ENCODE results near the gene VILL.

VILL gene

GRCh38 chr3:37985637-37986320, 4.8 kb upstream of the VILL start:
- TF ChIP-seq TCF12 (IDR thresholded peaks at IDR 0.05; ENCODE audit: low read depth) (no peak), CREB1 (IDR thresholded peaks at IDR 0.05; ENCODE audit: low read depth) (no peak)

GRCh38 chr3:37986479-37987314, 3.9 kb upstream of the VILL start:
- no peak for TF ChIP-seq TEAD4 (IDR thresholded peaks at IDR 0.05)
- no peak for TF ChIP-seq NFIC (IDR thresholded peaks at IDR 0.05)
- TF ChIP-seq EGR1 (IDR thresholded peaks at IDR 0.05): no peak
- TF ChIP-seq TCF12 (IDR thresholded peaks at IDR 0.05; ENCODE audit: low read depth): no peak
- TF ChIP-seq FOXM1 (IDR thresholded peaks at IDR 0.05; ENCODE audit: borderline replicate concordance, low read depth): no peak

GRCh38 chr3:37987315-37987697, 3.3 kb upstream of the VILL start:
- no peak for TF ChIP-seq RAD21 (IDR thresholded peaks at IDR 0.05; ENCODE audit: low read depth)
- TF ChIP-seq EP300 (IDR thresholded peaks at IDR 0.05; ENCODE audit: borderline replicate concordance): no peak
- no peak for TF ChIP-seq MAX (IDR thresholded peaks at IDR 0.05)
- no peak for TF ChIP-seq TEAD4 (IDR thresholded peaks at IDR 0.05)
- TF ChIP-seq ZBTB7A (IDR thresholded peaks at IDR 0.05; ENCODE audit: low read depth): no peak
- TF ChIP-seq YY1 (IDR thresholded peaks at IDR 0.05; ENCODE audit: low read depth): no peak
- no peak for TF ChIP-seq FOXM1 (IDR thresholded peaks at IDR 0.05; ENCODE audit: borderline replicate concordance, low read depth)
- no peak for TF ChIP-seq REST (IDR thresholded peaks at IDR 0.05; ENCODE audit: low read depth)
- no peak for TF ChIP-seq CEBPB (IDR thresholded peaks at IDR 0.05)
- no peak for TF ChIP-seq CREB1 (IDR thresholded peaks at IDR 0.05; ENCODE audit: low read depth)
- no peak for TF ChIP-seq NFIC (IDR thresholded peaks at IDR 0.05)
- TF ChIP-seq TCF12 (IDR thresholded peaks at IDR 0.05; ENCODE audit: low read depth): no peak

- TF ChIP-seq RAD21 (IDR thresholded peaks at IDR 0.05; ENCODE audit: low read depth) (no peak), REST (IDR thresholded peaks at IDR 0.05; ENCODE audit: low read depth) (no peak), NFIC (IDR thresholded peaks at IDR 0.05) (no peak), EP300 (IDR thresholded peaks at IDR 0.05; ENCODE audit: borderline replicate concordance) (no peak)
Measured at GRCh38 chr3:37987751-37988179, 2.8 kb upstream of the VILL start.

- TF ChIP-seq YY1 (IDR thresholded peaks at IDR 0.05; ENCODE audit: low read depth): no peak
- no peak for TF ChIP-seq TAF1 (IDR thresholded peaks at IDR 0.05; ENCODE audit: low read depth)
- no peak for TF ChIP-seq TCF12 (IDR thresholded peaks at IDR 0.05; ENCODE audit: low read depth)
- TF ChIP-seq EGR1 (IDR thresholded peaks at IDR 0.05): no peak
- no peak for TF ChIP-seq NFIC (IDR thresholded peaks at IDR 0.05)
Measured at GRCh38 chr3:37988931-37989525, 1.6 kb upstream of the VILL start.

GRCh38 chr3:37989821-37990480, 635 bp upstream of the VILL start:
- no peak for TF ChIP-seq MAX (IDR thresholded peaks at IDR 0.05)
- TF ChIP-seq TEAD4 (IDR thresholded peaks at IDR 0.05): no peak

- TF ChIP-seq TAF1 (IDR thresholded peaks at IDR 0.05; ENCODE audit: low read depth): no peak
- no peak for TF ChIP-seq REST (IDR thresholded peaks at IDR 0.05; ENCODE audit: low read depth)
- no peak for TF ChIP-seq TCF12 (IDR thresholded peaks at IDR 0.05; ENCODE audit: low read depth)
- TF ChIP-seq TEAD4 (IDR thresholded peaks at IDR 0.05): no peak
- TF ChIP-seq USF1 (IDR thresholded peaks at IDR 0.05): no peak
- TF ChIP-seq RAD21 (IDR thresholded peaks at IDR 0.05; ENCODE audit: low read depth): no peak
- no peak for TF ChIP-seq YY1 (IDR thresholded peaks at IDR 0.05; ENCODE audit: low read depth)
- TF ChIP-seq EP300 (IDR thresholded peaks at IDR 0.05; ENCODE audit: borderline replicate concordance): no peak
- TF ChIP-seq CEBPB (IDR thresholded peaks at IDR 0.05): no peak
- TF ChIP-seq CREB1 (IDR thresholded peaks at IDR 0.05; ENCODE audit: low read depth): no peak
- no peak for TF ChIP-seq ZBTB7A (IDR thresholded peaks at IDR 0.05; ENCODE audit: low read depth)
- TF ChIP-seq EGR1 (IDR thresholded peaks at IDR 0.05): no peak
- TF ChIP-seq MAX (IDR thresholded peaks at IDR 0.05): no peak
- TF ChIP-seq NFIC (IDR thresholded peaks at IDR 0.05): no peak
- TF ChIP-seq FOXM1 (IDR thresholded peaks at IDR 0.05; ENCODE audit: borderline replicate concordance, low read depth): no peak
Measured at GRCh38 chr3:37991109-37991508, 523 bp downstream of the VILL start.
